GM12875 (cell line): ENCODE results near the gene ASTN2.

Experiments used
- H3K4me3 ChIP-seq: one replicate; pipeline ENCODE4 v1.5.1; 2011; ENCODE audit warnings: low read depth, low read length, control low read depth
- TF ChIP-seq, protein P1 (sequence below): IDR thresholded peaks from 2 replicates; pipeline ENCODE4 v1.5.1; 2011; ENCODE audit warnings: low read depth, mild to moderate bottlenecking, control low read depth, inconsistent platforms, low read length, moderate library complexity, borderline replicate concordance; ENCODE audit not compliant: insufficient read depth

ASTN2 gene

DNA sequence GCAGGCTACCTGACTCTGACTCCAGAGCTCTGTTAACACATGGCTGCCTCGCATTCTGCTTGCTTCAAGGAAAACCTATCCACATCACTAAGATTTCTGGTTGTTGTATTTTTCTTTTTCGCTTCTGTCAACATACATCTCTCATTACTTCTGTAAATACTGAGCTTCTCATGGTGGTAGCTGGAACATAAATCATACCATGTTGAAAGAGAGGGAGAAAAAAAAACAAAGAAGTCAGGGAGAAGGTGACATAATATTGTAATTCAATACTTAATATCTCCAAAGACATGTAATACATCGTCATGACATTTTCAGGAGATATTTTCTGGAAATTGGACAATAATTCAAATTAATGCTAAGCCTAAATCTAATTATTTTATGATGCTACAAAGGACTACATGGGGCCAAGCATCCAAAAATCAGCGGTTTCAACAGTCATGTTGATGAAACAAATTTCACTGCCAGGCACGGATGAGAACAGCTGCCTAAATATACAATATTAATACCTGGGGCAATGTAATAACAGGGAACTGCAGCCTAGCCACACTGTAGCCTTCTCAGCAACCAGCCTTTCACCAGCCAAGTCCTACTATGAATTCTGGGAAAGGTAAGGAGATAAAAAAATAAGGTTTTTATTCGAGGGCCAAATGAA is 395.8 kb downstream of the ASTN2 start:
- no peak overlapping the region for H3K4me3 ChIP-seq
- TF ChIP-seq, protein P1, sequence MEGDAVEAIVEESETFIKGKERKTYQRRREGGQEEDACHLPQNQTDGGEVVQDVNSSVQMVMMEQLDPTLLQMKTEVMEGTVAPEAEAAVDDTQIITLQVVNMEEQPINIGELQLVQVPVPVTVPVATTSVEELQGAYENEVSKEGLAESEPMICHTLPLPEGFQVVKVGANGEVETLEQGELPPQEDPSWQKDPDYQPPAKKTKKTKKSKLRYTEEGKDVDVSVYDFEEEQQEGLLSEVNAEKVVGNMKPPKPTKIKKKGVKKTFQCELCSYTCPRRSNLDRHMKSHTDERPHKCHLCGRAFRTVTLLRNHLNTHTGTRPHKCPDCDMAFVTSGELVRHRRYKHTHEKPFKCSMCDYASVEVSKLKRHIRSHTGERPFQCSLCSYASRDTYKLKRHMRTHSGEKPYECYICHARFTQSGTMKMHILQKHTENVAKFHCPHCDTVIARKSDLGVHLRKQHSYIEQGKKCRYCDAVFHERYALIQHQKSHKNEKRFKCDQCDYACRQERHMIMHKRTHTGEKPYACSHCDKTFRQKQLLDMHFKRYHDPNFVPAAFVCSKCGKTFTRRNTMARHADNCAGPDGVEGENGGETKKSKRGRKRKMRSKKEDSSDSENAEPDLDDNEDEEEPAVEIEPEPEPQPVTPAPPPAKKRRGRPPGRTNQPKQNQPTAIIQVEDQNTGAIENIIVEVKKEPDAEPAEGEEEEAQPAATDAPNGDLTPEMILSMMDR: no peak

DNA sequence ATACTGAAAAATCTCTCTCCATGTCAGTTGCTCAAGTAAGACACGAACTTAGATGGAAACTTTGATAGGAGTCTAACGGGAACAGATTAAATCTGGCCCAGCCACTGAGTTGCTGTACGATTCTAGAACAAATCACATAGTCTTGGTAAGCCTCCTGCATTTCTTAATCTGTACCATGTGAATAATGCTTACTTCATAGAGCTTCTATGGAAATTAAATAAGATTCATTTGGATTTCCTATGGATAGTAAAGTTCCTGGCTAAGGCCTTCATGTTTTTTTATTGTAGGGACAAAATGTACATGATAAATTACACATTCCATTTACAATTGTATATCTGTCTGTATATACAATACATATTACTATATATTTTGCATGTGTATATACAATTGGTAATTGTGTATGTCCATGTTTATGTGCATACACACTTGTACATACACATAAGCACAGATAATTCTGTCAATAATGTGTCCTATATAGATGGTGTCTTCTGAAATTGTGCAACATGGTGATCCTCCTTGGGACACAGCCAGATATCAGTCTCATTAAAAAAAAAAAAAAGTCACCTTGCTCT is 397.4 kb downstream of the ASTN2 start:
- TF ChIP-seq, protein P1: no peak

DNA sequence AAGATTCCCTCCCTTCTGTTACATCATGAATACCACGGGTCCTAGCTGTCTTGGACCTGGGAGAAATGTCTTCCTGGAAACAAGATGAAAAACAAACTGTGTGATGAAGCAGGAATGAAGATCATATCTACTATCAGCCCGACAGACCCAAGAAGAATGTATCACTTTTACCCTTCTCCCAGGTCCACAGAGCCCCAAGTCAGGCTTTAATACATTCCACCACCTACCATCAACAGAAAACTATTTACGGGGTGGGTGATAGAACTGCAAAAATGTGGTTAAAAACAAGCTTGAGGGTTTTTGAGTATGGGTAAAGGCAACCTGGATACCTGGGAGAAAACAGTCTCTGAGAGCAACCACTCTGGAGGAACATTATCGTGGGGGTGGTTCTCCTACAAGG is 400.8 kb downstream of the ASTN2 start:
- H3K4me3 ChIP-seq: no peak overlapping the region
- TF ChIP-seq, protein P1: no peak

More for the DNA sequence above, 397.4 kb downstream of the ASTN2 start:
- no peak overlapping the region for H3K4me3 ChIP-seq

GRCh38 chr9:117013440-117013995 is 401.3 kb downstream of the ASTN2 start:
- H3K4me3 ChIP-seq: no peak overlapping the region
- TF ChIP-seq, protein P1: no peak

DNA sequence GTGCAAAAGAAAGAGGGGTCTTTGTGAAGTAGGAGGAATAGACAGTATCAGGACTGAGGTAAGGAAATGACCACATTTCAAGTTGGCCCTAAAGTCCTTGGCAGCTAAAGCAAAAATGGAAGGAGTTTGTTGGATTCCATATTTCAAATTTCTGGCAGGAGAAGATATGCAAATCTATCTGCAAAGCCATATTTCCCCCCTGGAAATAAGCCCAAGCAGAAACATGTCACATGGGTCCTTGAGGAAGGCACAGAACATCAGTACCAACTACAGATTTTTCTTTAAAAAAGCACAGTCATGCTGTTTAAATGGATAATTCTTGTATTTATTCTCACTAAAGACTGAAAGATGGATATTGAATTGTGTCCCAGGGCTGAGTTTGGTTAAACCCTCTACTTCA is 404.8 kb downstream of the ASTN2 start:
- TF ChIP-seq, protein P1: no peak

DNA sequence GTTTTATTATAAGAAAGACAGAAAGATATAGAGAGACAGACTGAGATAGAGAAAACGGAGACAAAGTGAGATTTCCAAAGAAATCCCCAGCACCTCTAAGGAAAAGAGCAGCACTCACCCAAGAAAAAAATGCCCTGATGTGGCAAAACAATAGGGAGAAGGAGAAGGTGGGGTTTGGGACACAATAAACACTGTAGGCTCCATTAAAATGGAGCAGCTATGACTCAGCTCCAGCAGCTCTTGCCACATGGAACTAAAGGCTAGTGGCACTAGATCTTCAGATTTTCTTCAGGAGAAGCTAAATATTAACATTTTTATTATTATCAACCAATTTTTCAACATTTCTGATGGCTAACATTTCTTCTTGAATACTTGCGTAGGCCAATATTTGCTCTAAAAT is 406.0 kb downstream of the ASTN2 start:
- H3K4me3 ChIP-seq: no peak overlapping the region
- TF ChIP-seq, protein P1: no peak

More for the DNA sequence above, 404.8 kb downstream of the ASTN2 start:
- no peak overlapping the region for H3K4me3 ChIP-seq

- TF ChIP-seq, protein P1: no peak
These were observed 406.4 kb downstream of the ASTN2 start for GRCh38 chr9:117008461-117008860.

More at GRCh38 chr9:117008461-117008860, 406.4 kb downstream of the ASTN2 start:
- H3K4me3 ChIP-seq: no peak overlapping the region
